Brain microvascular endothelial cell (primary cell): ENCODE measurements around the gene BEST4.
"Not testable (repeated sequence)": the region's sequence is repeated elsewhere in the genome, so short reads cannot be mapped to it uniquely, and the experiment has no call there.

Experiments
- DNase-seq: peaks from one replicate; pipeline ENCODE4 v3.0.0-alpha.2; 2020
- H3K27ac ChIP-seq: fragments of 250-450 bp; sonication (Bioruptor Pico); 2 replicates; pipeline ENCODE4 v1.5.1; 2020; ENCODE audit warnings: mild to moderate bottlenecking, moderate library complexity
- H3K27me3 ChIP-seq: fragments of 250-450 bp; sonication (Bioruptor Pico); replicated peaks from 2 replicates; pipeline ENCODE4 v1.5.1; 2020; ENCODE audit warnings: mild to moderate bottlenecking
- H3K36me3 ChIP-seq: fragments of 250-450 bp; sonication (Bioruptor Pico); replicated peaks from 2 replicates; pipeline ENCODE4 v1.5.1; 2020; ENCODE audit warnings: mild to moderate bottlenecking
- H3K4me3 ChIP-seq: 2 replicates; pipeline ENCODE4 v1.5.1; 2011; ENCODE audit warnings: low read depth, mild to moderate bottlenecking, control low read depth, low read length, moderate library complexity
- in situ Hi-C: cut with HindIII; loops from 2 replicates; pipeline ENCODE4 v1.10.0; 2017; ENCODE audit warnings: low sequenced_read_pairs, low pct_ligation_motif_present
- TF ChIP-seq, protein P1 (sequence below): IDR thresholded peaks from 2 replicates; pipeline ENCODE4 v1.5.1; 2011; ENCODE audit warnings: low read depth, mild to moderate bottlenecking, moderate library complexity, low read length, control low read depth, inconsistent platforms; ENCODE audit errors: missing control alignments

Gene BEST4

DNA sequence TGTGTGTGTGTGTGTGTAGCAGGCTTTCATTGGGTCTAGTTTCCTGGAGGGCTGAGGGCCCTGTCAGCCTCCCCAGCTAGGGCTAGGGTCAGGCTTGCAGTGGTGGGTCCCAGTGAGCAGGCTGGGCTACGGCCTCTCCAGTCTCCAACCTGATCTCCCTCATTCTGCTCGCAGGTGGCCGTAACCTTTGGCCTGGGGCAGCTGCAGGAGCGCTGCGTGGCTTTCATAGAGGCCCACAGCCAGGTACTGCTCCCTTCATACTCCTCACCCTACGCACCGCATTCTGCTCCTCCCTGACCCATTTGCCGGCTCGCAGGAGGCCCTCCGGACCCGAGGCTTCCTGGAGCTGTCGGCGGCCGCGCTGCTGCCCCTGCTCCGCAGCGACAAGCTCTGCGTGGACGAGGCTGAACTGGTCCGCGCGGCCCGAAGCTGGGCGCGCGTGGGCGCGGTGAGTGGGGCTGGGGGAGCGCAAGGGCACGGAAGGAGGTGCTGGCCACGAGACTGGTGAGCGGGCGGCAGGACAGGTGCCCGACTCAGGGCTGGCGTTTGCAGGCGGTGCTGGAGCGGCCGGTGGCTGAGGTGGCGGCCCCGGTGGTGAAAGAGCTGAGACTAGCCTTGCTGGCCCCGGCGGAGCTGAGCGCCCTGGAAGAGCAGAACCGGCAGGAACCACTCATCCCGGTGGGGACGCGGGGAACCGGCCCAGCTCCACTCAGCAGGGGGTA is 25.0 kb upstream of the BEST4 start:
- peak overlapping the region; percentile 30 for H3K27ac ChIP-seq
- no peak for DNase-seq
- in situ Hi-C loops = no loop called here
- TF ChIP-seq, protein P1, sequence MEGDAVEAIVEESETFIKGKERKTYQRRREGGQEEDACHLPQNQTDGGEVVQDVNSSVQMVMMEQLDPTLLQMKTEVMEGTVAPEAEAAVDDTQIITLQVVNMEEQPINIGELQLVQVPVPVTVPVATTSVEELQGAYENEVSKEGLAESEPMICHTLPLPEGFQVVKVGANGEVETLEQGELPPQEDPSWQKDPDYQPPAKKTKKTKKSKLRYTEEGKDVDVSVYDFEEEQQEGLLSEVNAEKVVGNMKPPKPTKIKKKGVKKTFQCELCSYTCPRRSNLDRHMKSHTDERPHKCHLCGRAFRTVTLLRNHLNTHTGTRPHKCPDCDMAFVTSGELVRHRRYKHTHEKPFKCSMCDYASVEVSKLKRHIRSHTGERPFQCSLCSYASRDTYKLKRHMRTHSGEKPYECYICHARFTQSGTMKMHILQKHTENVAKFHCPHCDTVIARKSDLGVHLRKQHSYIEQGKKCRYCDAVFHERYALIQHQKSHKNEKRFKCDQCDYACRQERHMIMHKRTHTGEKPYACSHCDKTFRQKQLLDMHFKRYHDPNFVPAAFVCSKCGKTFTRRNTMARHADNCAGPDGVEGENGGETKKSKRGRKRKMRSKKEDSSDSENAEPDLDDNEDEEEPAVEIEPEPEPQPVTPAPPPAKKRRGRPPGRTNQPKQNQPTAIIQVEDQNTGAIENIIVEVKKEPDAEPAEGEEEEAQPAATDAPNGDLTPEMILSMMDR = no peak
- no peaks in the 10 kb centered on the region for H3K27me3 ChIP-seq
- H3K36me3 ChIP-seq = peaks cover 24% of the 10 kb centered on the region
- H3K4me3 ChIP-seq = peak overlapping the region; percentile 29

DNA sequence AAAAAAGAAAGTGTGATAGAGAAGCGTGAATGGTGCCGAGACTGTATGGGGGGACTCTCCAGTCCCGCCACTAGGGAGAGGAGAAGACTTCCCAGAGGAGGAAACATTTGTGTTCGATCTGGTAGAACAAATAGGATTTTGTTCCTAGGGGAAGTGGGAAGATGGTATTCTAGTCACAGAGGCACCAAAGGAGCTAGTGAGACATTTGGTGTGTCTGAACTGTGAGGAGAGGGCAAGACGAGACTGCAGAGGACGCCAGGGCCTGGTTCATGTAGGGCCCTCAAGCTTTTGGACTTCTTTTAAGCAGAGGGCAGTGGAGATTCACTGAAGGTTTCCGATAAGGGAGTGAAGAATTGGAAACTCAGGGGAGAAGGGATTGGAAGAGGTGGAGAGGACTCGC is 23.3 kb upstream of the BEST4 start:
- peaks cover 33% of the 10 kb centered on the region for H3K36me3 ChIP-seq
- no peak for DNase-seq
- no peaks in the 10 kb centered on the region for H3K27me3 ChIP-seq
- in situ Hi-C loops = no loop called here
- no peak overlapping the region for H3K4me3 ChIP-seq
- peak overlapping the region; percentile 99 for H3K27ac ChIP-seq
- TF ChIP-seq, protein P1 = peak; percentile 29

DNA sequence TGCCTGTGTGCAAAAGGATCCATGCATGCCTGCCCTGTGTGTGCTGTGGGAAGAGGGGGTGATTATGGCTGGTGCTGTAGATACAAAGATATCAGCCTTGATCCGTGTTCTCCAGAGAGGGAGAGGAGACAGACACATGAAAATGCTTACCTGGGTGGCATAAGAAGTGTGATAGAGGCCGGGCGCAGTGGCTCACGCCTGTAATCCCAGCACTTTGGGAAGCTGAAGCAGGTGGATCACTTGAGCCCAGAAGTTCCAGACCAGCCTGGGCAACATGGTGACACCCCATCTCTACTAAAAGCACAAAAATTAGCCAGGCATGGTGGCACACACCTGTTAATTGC is 22.8 kb upstream of the BEST4 start:
- Histone ChIP-seq H3K36me3 (peaks cover 36% of the 10 kb centered on the region), H3K27ac (peak overlapping the region; percentile 99)
- H3K4me3 ChIP-seq, in situ Hi-C loops, DNase-seq, H3K27me3 ChIP-seq: not testable (repeated sequence)

DNA sequence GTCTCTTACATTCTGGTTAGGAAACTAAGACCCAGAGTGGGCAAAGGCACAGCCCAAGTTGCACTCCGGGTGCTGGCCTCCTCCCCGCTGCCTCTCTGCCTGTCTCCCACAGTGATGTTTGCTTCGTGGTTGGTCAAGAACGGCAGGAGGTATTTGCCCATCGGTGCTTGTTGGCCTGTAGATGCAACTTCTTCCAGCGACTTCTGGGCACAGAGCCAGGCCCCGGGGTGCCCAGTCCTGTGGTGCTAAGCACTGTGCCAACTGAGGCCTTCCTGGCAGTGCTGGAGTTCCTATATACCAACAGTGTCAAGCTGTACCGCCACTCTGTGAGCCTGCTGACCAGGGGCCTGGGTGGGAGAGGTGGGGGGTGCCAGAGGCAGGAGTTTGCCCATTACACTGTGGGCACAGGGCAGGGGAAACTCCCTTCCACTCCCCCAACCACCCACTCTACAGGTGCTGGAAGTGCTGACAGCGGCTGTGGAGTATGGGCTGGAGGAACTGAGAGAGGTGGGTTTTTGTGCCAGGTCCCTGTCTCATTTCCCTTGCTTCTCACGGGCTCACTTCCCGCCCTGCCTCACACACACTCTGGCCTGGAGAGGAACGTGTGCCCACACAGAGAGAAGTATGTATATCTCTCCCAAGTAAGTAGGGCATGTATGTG is 22.3 kb upstream of the BEST4 start:
- H3K27me3 ChIP-seq = no peaks in the 10 kb centered on the region
- in situ Hi-C loops = no loop called here
- H3K4me3 ChIP-seq = peak overlapping the region; percentile 50
- H3K36me3 ChIP-seq = peaks cover 38% of the 10 kb centered on the region
- DNase-seq = no peak
- H3K27ac ChIP-seq = peak overlapping the region; percentile 99
- TF ChIP-seq, protein P1 = no peak

DNA sequence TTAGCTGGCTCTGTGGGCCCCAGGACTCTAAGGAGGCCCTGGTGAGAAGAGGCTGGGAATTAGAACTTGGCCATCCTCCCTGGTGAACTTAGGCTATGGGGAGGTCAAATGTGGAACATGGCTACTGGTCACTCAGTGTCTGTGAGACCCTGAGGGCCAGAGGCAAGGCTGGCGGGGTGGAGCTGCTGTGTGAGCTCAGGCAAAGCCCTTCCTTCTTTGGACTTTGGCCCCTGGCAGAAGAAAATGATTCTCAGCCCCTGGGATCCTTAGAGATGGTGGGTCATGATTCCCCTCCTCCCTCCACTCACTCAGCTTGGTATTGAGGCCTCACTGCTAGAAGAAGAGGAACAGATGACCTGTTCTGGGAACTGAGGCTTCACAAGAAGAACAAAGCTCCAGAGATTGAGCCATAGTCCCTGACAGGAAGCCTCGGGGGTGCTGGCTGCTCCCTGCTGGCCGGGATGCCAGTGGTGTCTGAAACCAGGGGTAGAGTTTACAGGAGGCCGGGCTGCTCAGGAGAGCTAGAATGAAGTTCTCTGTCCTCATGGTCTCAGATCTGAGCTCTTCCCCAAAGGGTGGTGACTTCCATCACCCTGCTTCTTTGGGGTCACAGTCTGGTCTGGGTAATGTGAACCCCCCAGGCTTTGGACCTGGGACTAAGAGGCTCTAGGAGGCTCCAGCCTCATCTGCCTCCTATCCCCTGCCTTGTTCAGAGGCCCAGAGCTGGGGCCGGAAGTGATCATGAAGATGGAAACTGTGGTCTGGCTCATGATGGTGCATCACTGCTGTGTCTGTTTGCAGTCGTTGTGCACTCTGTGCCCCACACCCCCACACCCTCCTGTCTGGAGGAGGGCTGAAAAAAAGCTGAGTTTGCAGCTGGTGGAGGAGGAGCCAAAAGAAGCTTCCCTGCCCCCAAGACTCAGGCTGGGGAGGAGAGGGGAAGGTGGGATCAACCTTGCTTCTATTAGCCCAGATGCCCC is 21.3 kb upstream of the BEST4 start:
- Histone ChIP-seq H3K27me3 (no peaks in the 10 kb centered on the region), H3K36me3 (peaks cover 40% of the 10 kb centered on the region), H3K27ac (peak overlapping the region; percentile 99), H3K4me3 (peak overlapping the region; percentile 50)
- DNase-seq = peak; percentile 77
- TF ChIP-seq, protein P1 = peak; percentile 34
- in situ Hi-C loops = no loop called here
